HK-2 (cell line): ENCODE data around the gene PPP1R14D.

Source experiments
- DNase-seq: peaks from one replicate; pipeline ENCODE4 v3.0.0-alpha.2; 2018; ENCODE audit not compliant: unreplicated experiment

The PPP1R14D gene

DNA sequence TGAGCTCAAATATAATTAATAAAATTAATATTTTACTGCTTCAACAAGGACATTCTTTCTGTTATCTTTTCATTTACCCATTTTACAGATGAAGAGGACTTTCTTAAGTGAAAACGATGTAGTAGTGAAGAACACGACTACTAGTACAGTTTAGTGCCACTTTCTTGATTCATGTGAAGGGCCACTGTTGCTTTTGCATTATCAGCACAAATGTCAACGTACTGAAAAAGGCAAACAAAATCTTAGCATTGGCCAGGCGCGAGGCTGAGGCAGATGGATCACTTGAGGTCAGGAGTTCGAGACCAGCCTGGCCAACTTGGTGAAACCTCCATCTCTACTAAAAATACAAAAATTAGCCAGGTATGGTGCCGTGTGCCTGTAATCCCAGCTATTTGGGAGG lies 9.5 kb downstream of the PPP1R14D start:
- no peak for DNase-seq

- peak; percentile 7 for DNase-seq
These were observed 13.3 kb downstream of the PPP1R14D start for GRCh38 chr15:40815042-40815698.

GRCh38 chr15:40812721-40813425 lies 15.6 kb downstream of the PPP1R14D start:
- DNase-seq: no peak

GRCh38 chr15:40808861-40809450 lies 19.6 kb downstream of the PPP1R14D start:
- no peak for DNase-seq

- DNase-seq: no peak
These were observed 20.5 kb downstream of the PPP1R14D start for GRCh38 chr15:40807888-40808461.

DNA sequence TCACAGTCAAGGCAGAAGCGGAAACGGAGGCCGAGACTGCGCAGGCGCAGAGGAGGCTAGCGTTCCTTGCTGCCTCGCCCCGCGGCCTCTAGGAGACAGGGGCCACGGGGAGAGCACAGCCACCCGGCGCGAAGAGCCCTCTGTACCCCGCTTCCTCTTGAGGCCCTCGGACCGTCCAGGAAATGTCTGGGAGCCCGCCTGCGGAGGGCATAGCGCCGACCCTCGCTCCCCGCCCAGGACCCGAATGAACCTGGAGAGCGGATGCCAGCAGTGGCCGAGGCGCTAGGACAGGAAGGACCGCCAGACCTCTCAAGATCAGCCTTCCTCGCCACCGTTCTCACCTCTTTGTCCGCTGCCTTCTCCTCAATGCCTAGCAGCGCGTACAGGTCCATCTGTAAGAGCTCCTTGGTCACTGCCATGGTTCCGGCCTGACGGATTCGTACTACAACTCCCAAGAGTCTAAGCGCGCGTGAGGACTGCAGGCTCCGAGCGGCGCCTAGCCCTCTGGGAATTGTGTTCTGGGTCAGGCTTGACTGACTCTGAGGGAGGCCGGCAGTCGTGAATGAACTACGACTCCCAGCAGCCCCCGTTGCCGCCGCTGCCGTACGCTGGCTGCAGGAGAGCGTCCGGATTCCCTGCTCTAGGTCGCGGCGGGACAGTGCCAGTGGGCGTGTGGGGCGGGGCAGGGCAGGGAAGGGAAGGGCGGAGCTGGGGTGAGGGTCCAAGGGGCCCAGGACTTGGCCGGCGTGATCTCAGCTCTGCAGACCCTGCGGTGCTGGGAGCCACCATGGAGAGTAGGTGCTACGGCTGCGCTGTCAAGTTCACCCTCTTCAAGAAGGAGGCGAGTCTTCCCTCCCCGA lies 21.2 kb downstream of the PPP1R14D start, which contains the start of the genes DNAJC17 and ZFYVE19:
TSS of gene DNAJC17 (minus strand) at position 446 of the 860 bp plus-strand sequence. CDS start at position 419, 27 bp downstream.
TSS of gene ZFYVE19 (plus strand) at position 62 of the 860 bp plus-strand sequence. CDS start at position 563, 501 bp downstream.
- peak; percentile 89 for DNase-seq

- no peak for DNase-seq
These were observed 21.9 kb downstream of the PPP1R14D start for GRCh38 chr15:40806672-40807027.

GRCh38 chr15:40803688-40804087 lies 24.8 kb downstream of the PPP1R14D start:
- no peak for DNase-seq

DNA sequence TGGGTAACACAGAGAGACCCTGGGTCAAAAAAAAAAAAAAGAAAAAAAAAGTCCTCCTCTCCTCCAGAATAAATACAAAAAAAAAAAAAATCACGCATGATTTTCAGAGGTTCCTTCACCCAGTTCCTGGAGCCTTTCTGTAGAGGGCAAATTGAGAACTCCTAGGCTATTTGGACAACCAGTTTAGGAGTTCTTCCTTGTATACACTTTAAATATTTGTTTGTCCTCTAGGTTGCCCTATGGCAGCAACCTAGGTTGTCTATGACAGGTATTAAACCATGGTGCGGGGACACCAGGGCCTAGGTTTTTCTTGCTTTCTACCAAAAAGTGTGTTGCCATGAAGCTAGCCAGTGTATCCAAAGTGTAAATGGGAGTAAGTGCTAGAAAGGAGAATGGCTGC lies 25.4 kb downstream of the PPP1R14D start:
- no peak for DNase-seq

- DNase-seq: no peak
These were observed 29.0 kb downstream of the PPP1R14D start for GRCh38 chr15:40799523-40799922.

- no peak for DNase-seq
These were observed 32.0 kb downstream of the PPP1R14D start for GRCh38 chr15:40796512-40796911.

GRCh38 chr15:40796041-40796440 lies 32.5 kb downstream of the PPP1R14D start:
- no peak for DNase-seq

- DNase-seq: peak; percentile 71
These were observed 35.1 kb downstream of the PPP1R14D start for GRCh38 chr15:40793216-40793989.

DNA sequence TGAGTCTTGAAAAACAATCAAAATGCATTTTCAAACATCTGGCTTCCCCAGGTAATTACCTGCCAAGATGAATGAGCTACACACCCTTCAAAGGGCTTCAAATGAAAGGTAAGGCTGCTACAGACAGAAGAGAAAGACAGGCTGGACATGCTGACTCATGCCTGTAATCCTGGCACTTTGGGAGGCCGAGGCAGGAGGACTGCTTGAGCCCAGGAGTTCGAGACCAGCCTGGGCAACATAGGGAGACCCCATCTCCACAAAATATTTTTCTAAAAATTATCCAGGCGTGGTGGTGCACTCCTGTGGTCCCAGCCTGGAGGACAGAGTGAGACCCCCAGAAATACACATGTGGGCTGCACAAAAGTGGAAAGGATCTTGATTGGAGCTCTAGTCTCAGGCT lies 36.1 kb downstream of the PPP1R14D start:
- no peak for DNase-seq

DNA sequence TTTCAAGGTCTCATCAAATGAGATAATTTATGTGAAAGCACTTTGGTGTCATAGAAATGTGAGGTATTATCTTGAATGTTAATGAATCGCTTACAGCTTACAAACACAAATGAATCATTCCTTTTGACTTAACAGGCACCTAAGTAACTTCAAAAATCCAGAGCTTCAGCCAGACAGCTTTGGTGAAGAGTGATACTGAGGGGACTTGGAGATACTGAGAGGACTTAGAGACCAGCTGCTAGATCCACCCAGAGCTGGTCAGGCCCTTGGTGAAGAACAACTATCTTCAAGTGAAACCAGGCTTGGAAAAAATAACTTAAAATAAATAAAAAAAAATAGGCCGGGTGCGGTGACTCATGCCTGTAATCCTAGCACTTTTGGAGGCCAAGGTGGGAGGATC lies 37.8 kb downstream of the PPP1R14D start:
- DNase-seq: no peak

GRCh38 chr15:40789999-40790398 lies 38.5 kb downstream of the PPP1R14D start:
- DNase-seq: no peak

DNA sequence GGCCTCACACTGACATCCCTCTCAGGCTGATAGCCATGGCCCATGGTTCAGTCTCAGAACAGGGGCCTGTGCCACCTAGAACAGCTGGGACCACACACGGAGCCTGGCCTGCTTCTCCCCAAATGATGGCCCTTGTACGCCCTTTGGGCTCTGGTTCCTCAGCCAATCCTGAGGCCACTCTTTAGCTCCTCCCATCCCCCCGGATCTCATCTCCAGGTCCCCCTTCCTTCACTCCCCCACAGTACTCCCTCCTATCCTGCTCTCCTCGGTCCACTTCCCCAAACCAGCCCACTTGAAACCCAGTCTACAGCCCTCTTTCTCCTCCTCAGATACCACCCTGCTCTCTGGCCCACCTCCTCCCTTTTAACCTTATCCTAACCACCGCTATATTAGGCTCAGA lies 39.4 kb downstream of the PPP1R14D start:
- DNase-seq: no peak

- no peak for DNase-seq
These were observed 40.5 kb downstream of the PPP1R14D start for GRCh38 chr15:40787991-40788390.

- DNase-seq: peak; percentile 47
These were observed 41.1 kb downstream of the PPP1R14D start for GRCh38 chr15:40787344-40787841.

GRCh38 chr15:40785814-40786213 lies 42.7 kb downstream of the PPP1R14D start:
- DNase-seq: no peak

DNA sequence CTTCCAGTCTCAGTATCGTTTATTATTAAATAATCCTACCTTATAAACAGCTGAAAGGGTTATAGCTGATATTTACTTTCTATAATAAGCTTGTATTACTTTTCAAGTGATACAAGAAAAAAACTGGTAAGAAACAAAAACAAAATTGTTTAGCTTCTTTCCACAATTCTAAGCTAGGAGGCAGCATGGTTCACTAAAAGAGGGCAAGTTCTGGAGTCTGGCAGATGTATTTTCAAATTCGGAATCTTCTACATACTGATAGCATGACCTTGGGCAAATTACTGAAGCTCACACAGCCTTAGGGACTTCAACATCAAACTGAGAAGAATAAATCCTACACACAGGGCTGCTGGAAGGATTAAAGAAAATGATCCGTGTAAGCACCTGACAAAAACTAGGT lies 43.3 kb downstream of the PPP1R14D start:
- no peak for DNase-seq
